OCI-LY3 (cell line): ENCODE measurements around the gene FBXO24.

Experiments used
- H2AFZ ChIP-seq: fragments of 200-600, 300-600 bp; shearing (Covaris generic); 2 replicates; pipeline ENCODE4 v1.6.0; 2014; ENCODE audit warnings: antibody characterized with exemption, low read depth, low read length
- H3K27ac ChIP-seq: fragments of 200-600, 300-600 bp; sonication (generic); 2 replicates; pipeline ENCODE4 v1.5.1; 2014; ENCODE audit warnings: mild to moderate bottlenecking, low read length, moderate library complexity, mixed read lengths
- H3K27me3 ChIP-seq: fragments of 200-600, 300-600 bp; sonication (generic); 2 replicates; pipeline ENCODE4 v1.6.1; 2014; ENCODE audit warnings: low read depth, low read length, mixed read lengths
- H3K36me3 ChIP-seq: fragments of 200-600, 300-600 bp; sonication (generic); replicated peaks from 2 replicates; pipeline ENCODE3; 2014; ENCODE audit warnings: low read depth, low read length, mixed read lengths
- H3K4me1 ChIP-seq: fragments of 300-600, 200-600 bp; sonication (generic); 2 replicates; pipeline ENCODE4 v1.6.1; 2014; ENCODE audit warnings: low read length, mixed read lengths
- H3K4me2 ChIP-seq: fragments of 200-600, 300-600 bp; sonication (generic); 2 replicates; pipeline ENCODE4 v1.6.1; 2014; ENCODE audit warnings: low read length, mixed read lengths
- H3K4me3 ChIP-seq: fragments of 300-600, 200-600 bp; sonication (generic); 2 replicates; pipeline ENCODE4 v1.5.1; 2014; ENCODE audit warnings: antibody characterized with exemption, mild to moderate bottlenecking, low read length, moderate library complexity
- H3K79me2 ChIP-seq: fragments of 300-600, 200-600 bp; shearing (Covaris generic); 2 replicates; pipeline ENCODE4 v1.6.1; 2014; ENCODE audit warnings: mild to moderate bottlenecking, low read length, mixed read lengths
- H3K9ac ChIP-seq: fragments of 300-600, 200-600 bp; shearing (Covaris generic); 2 replicates; pipeline ENCODE4 v1.6.0; 2014; ENCODE audit warnings: mild to moderate bottlenecking, low read length, moderate library complexity
- H3K9me3 ChIP-seq: fragments of 200-600, 300-600 bp; shearing (Covaris generic); 2 replicates; pipeline ENCODE4 v1.6.1; 2014; ENCODE audit warnings: low read length, mixed read lengths; ENCODE audit not compliant: insufficient read depth
- H4K20me1 ChIP-seq: fragments of 200-600, 300-600 bp; sonication (generic); 2 replicates; pipeline ENCODE4 v1.6.1; 2016; ENCODE audit warnings: low read length, mixed read lengths; ENCODE audit not compliant: insufficient read depth
- CTCF ChIP-seq: fragments of 200-600, 300-600 bp; sonication (generic); IDR thresholded peaks from 2 replicates; pipeline ENCODE4 v1.5.1; 2014; ENCODE audit warnings: antibody characterized with exemption, low read length, low read depth
- EZH2phosphoT487 ChIP-seq: fragments of 200-600 bp; shearing (Covaris generic); IDR thresholded peaks from 2 replicates; pipeline ENCODE4 v1.6.1; 2018; ENCODE audit warnings: antibody characterized with exemption, mixed run types, low read depth

FBXO24 gene

GRCh38 chr7:100582650-100583049 is 3.5 kb upstream of the FBXO24 start:
- Histone ChIP-seq H4K20me1 (0 out of 2 replicates have a peak, but pooled peaks cover 2% of the 10 kb centered on the region), H3K9ac (no peak overlapping the region), H3K79me2 (peaks cover 8% of the 10 kb centered on the region), H3K27me3 (no peaks in the 10 kb centered on the region), H3K36me3 (peaks cover 18% of the 10 kb centered on the region), H3K27ac (no peak overlapping the region), H3K9me3 (no peaks in the 10 kb centered on the region), H3K4me1 (peaks cover 24% of the 10 kb centered on the region), H2AFZ (no peak overlapping the region), H3K4me3 (no peak overlapping the region), H3K4me2 (no peak overlapping the region)
- no peak for TF ChIP-seq EZH2phosphoT487
- TF ChIP-seq CTCF = no peak

DNA sequence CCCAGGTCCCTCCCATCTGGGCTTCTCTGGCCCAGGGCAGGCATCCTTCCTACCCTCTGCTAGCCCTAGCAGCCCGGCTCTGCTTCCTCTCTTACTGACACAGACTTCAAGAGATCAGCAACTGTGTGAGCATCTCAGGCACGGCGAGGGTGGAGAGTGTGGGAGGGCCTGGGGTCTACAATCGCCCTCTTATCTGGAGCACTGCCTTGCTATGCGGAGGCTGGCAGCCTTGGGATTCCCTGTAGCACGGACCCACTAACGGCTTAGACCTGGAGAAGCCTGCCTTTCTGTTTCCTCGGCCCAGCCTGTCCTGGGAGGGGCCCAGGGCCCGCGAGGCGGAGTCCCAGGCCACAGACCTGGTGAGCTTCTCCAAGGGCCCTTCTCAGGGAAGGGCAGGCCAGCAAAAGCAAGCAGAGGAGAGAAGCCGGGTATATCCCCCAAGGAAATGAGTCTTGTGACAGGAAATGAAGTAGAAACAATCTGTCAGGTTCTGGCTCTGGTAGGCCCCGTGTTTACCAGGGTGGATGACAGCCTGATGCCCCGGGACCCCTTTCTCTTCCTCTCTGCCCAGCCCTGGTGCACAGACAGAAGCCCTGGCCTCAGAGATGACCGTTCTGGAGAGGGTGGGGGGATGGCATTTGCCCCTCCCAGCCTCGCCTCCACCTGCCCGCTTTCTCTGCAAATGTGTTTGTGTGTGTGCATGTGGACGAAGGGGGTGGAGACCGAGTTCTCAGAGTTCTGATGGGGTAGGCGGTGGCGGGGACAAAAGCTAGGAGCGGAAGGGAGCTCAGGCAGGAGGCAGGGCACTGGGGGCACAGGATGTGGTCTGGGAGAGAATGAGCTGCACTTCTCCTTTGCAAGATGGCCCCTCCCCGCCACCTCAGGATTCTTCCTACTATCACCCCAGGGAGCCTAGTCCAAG is 2.7 kb upstream of the FBXO24 start:
- Histone ChIP-seq H3K9me3 (no peaks in the 10 kb centered on the region), H2AFZ (no peak overlapping the region; the same call in 1 of the 2 replicates), H3K79me2 (peaks cover 8% of the 10 kb centered on the region), H3K4me1 (peaks cover 24% of the 10 kb centered on the region), H3K36me3 (peaks cover 17% of the 10 kb centered on the region), H3K27me3 (no peaks in the 10 kb centered on the region), H3K9ac (peak overlapping the region; percentile 94), H3K4me3 (peak overlapping the region; percentile 86), H3K4me2 (peak overlapping the region; percentile 96), H3K27ac (peak overlapping the region; percentile 59), H4K20me1 (0 out of 2 replicates have a peak, but pooled peaks cover 2% of the 10 kb centered on the region)
- TF ChIP-seq EZH2phosphoT487 (no peak), CTCF (no peak)

DNA sequence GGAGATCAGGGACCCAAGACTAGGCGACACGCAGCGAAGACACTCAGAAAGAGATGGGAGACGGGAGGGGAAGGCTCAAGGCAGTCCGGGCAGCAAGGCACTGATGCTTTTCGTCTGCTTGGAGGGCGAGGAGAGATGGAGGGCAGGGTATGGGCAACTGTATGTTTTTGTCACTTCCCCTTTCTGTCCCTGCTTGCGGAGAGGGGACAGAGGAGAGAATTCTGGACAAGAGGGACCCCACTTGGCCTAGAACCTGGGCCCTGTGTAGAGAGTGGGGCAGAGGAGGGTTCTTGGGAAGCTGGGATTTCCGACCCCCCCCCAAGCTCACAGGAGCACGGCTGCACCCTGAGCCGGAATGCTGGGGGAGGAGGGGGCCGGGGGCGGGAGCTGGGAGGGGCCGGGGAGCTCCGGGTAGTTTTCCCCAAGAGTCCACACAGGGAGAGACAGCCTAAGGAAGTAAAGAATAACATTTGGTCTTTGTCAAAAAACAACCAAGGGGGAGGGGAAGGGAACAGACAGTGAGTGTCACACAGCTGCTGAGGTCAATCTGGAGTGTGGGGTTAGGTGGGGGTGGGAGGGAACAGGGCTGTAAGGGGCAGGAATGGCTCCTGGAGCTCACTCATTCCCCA is 2.0 kb upstream of the FBXO24 start:
- peak overlapping the region; percentile 59 for H3K27ac ChIP-seq
- peaks cover 24% of the 10 kb centered on the region for H3K4me1 ChIP-seq
- no peaks in the 10 kb centered on the region for H3K9me3 ChIP-seq
- H2AFZ ChIP-seq = no peak overlapping the region; the same call in 1 of the 2 replicates
- H3K79me2 ChIP-seq = peaks cover 8% of the 10 kb centered on the region
- H3K36me3 ChIP-seq = peaks cover 15% of the 10 kb centered on the region
- H4K20me1 ChIP-seq = 0 out of 2 replicates have a peak, but pooled peaks cover 2% of the 10 kb centered on the region
- H3K4me3 ChIP-seq = peak overlapping the region; percentile 86
- TF ChIP-seq EZH2phosphoT487 (no peak), CTCF (no peak)
- H3K9ac ChIP-seq = peak overlapping the region; percentile 94
- H3K4me2 ChIP-seq = peak overlapping the region; percentile 96
- 0 out of 2 replicates have a peak, but pooled peaks cover under 1% of the 10 kb centered on the region for H3K27me3 ChIP-seq
